Measurements from ENCODE around the gene LGALS12. TPM values are rescaled to one million over a fixed set of nuclear protein-coding genes. Genes with fewer than 3 reads are reported as not detected.

LGALS12 gene
- total RNA-seq, 1 donor from 2014 or later: not detected

DNA sequence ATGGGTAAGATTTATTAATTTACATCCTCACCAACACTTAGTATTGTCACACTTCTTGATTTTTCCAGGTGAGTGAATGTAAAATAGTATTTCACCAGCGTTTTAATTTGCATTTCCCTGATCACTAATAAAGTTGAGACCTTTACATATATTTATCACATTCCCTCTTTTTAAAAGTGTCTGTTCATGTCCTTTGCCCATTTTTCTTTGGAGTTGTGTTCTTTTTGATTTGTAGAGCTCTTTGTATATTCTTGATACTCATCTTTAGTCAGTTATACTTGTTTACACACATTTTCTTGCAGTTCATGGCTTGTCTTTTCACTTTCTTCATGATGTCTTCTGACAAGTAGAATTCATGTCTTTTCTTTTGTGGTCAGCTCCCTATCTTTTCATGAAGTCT, 12.8 kb upstream of the LGALS12 start:
- Mint-ChIP-seq H3K27me3 (ENCODE audit: unreplicated experiment) (peaks cover 15% of the 10 kb centered on the region), H3K27ac (ENCODE audit: unreplicated experiment) (no peak overlapping the region), H3K36me3 (ENCODE audit: unreplicated experiment) (peaks cover 11% of the 10 kb centered on the region), H3K4me1 (ENCODE audit: low read depth, unreplicated experiment) (peaks cover 29% of the 10 kb centered on the region), H3K9me3 (ENCODE audit: unreplicated experiment) (peaks cover 11% of the 10 kb centered on the region), H3K4me3 (ENCODE audit: unreplicated experiment) (no peak overlapping the region)
- no peak for DNase-seq
- TF ChIP-seq, protein P1, sequence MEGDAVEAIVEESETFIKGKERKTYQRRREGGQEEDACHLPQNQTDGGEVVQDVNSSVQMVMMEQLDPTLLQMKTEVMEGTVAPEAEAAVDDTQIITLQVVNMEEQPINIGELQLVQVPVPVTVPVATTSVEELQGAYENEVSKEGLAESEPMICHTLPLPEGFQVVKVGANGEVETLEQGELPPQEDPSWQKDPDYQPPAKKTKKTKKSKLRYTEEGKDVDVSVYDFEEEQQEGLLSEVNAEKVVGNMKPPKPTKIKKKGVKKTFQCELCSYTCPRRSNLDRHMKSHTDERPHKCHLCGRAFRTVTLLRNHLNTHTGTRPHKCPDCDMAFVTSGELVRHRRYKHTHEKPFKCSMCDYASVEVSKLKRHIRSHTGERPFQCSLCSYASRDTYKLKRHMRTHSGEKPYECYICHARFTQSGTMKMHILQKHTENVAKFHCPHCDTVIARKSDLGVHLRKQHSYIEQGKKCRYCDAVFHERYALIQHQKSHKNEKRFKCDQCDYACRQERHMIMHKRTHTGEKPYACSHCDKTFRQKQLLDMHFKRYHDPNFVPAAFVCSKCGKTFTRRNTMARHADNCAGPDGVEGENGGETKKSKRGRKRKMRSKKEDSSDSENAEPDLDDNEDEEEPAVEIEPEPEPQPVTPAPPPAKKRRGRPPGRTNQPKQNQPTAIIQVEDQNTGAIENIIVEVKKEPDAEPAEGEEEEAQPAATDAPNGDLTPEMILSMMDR (IDR thresholded peaks at IDR 0.05; ENCODE audit: partially characterized antibody, unreplicated experiment): no peak

DNA sequence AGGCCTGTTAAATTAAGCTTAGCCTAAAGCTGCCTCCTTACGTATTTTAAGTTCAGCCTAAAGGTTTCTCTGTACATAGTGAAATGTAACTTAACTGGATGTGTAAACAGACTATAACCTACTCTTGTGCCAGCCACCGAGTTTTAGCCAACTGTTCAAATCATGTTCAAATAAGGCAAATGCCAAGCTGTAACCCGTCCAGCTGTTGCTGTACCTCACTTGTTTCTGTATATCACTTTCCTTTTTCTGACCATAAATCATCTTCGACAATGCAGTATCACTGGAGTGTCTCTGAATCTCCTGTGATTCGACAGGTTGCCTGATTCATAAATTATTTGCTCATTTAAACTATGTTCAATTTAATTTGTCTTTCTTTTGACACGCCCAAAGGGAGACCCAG, 10.9 kb upstream of the LGALS12 start:
- no peak overlapping the region for H3K4me3 Mint-ChIP-seq (ENCODE audit: unreplicated experiment)
- H3K36me3 Mint-ChIP-seq (ENCODE audit: unreplicated experiment): peaks cover 20% of the 10 kb centered on the region
- H3K27me3 Mint-ChIP-seq (ENCODE audit: unreplicated experiment): peaks cover 5% of the 10 kb centered on the region
- DNase-seq: no peak
- H3K27ac Mint-ChIP-seq (ENCODE audit: unreplicated experiment): no peak overlapping the region
- H3K9me3 Mint-ChIP-seq (ENCODE audit: unreplicated experiment): peaks cover 9% of the 10 kb centered on the region
- peaks cover 14% of the 10 kb centered on the region for H3K4me1 Mint-ChIP-seq (ENCODE audit: low read depth, unreplicated experiment)
- TF ChIP-seq, protein P1 (IDR thresholded peaks at IDR 0.05; ENCODE audit: partially characterized antibody, unreplicated experiment): no peak

DNA sequence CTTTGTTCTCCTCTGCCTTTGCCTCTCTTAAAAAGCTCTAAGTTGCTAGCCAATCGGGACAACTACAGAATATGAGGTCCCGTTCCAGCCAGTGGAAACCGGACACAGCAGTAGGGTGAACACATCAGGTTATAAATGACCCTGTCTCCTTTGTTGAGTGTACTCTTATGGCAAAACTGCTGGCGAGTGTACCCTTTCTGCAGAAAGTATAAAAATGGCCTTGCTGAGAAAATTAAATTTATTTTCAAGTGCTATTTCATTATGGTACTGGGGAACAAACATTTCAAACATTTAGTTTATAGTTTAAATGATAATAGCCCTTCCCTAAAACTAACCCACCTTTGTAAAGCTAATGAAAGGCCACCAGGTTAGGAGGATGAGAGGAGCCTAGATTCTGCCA, 6.0 kb upstream of the LGALS12 start:
- peaks cover 3% of the 10 kb centered on the region for H3K4me1 Mint-ChIP-seq (ENCODE audit: low read depth, unreplicated experiment)
- H3K4me3 Mint-ChIP-seq (ENCODE audit: unreplicated experiment): no peak overlapping the region
- H3K27ac Mint-ChIP-seq (ENCODE audit: unreplicated experiment): no peak overlapping the region
- peaks cover 5% of the 10 kb centered on the region for H3K27me3 Mint-ChIP-seq (ENCODE audit: unreplicated experiment)
- TF ChIP-seq, protein P1 (IDR thresholded peaks at IDR 0.05; ENCODE audit: partially characterized antibody, unreplicated experiment): no peak
- H3K9me3 Mint-ChIP-seq (ENCODE audit: unreplicated experiment): peaks cover 15% of the 10 kb centered on the region
- no peak for DNase-seq
- H3K36me3 Mint-ChIP-seq (ENCODE audit: unreplicated experiment): peaks cover 33% of the 10 kb centered on the region

DNA sequence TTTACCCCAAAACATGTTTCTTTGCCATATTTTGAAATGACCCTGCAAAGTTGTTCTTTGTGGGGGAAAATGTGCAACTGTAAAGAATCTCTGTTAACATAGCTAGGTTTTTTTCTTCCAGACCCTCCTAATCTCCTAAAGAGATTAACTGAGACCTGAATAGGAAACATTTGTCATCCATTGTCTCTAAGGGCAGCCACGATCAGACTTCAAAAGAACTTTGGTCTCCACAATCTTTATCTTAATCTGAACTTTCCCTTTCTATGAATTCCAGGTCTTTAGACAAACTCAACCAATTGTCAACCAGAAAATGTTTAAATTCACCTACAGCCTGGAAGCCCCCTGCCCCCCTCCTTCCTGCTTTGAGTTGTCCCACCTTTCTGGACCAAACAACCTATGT, 4.6 kb upstream of the LGALS12 start:
- DNase-seq: no peak
- peaks cover 15% of the 10 kb centered on the region for H3K9me3 Mint-ChIP-seq (ENCODE audit: unreplicated experiment)

DNA sequence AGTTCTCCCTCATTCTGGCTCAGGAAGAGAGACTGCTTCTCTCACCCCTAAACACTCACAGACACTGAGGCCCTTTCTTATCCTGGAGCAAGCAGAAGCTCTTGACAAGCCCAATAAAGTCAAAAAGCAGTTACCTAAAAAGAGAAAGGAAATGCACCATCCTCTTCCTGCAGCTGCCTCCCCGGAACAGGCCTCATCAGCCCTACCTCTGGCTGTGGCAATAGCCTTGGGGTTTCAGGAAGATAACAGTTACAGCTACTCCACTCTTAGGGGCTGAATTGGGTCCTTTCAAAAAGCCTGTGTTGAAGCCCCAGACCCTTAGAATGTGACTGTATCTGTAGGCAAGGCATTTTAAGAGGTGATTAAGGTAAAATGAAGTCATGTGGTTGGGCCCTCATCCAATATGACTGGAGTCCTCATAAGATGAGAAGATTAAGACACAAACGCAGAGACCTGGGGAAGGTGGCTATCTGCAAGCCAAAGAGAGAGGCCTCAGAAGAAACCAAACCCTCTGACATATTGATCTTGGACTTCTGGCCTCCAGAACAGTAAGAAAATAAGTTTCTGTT, 3.5 kb upstream of the LGALS12 start:
- Mint-ChIP-seq H3K27me3 (ENCODE audit: unreplicated experiment) (peaks cover 8% of the 10 kb centered on the region), H3K4me3 (ENCODE audit: unreplicated experiment) (no peak overlapping the region), H3K27ac (ENCODE audit: unreplicated experiment) (no peak overlapping the region), H3K9me3 (ENCODE audit: unreplicated experiment) (peaks cover 16% of the 10 kb centered on the region), H3K4me1 (ENCODE audit: low read depth, unreplicated experiment) (peaks cover 16% of the 10 kb centered on the region), H3K36me3 (ENCODE audit: unreplicated experiment) (peaks cover 28% of the 10 kb centered on the region)
- no peak for DNase-seq
- TF ChIP-seq, protein P1 (IDR thresholded peaks at IDR 0.05; ENCODE audit: partially characterized antibody, unreplicated experiment): no peak

More for the DNA sequence above, 4.6 kb upstream of the LGALS12 start:
- H3K36me3 Mint-ChIP-seq (ENCODE audit: unreplicated experiment): peaks cover 33% of the 10 kb centered on the region
- TF ChIP-seq, protein P1 (IDR thresholded peaks at IDR 0.05; ENCODE audit: partially characterized antibody, unreplicated experiment): no peak
- peaks cover 5% of the 10 kb centered on the region for H3K27me3 Mint-ChIP-seq (ENCODE audit: unreplicated experiment)
- H3K27ac Mint-ChIP-seq (ENCODE audit: unreplicated experiment): no peak overlapping the region
- no peak overlapping the region for H3K4me3 Mint-ChIP-seq (ENCODE audit: unreplicated experiment)
- peaks cover 5% of the 10 kb centered on the region for H3K4me1 Mint-ChIP-seq (ENCODE audit: low read depth, unreplicated experiment)

Data from glutamatergic neuron (in vitro differentiated cells).